Measurements from ENCODE around the gene DAB2. TPM values are rescaled to one million over a fixed set of nuclear protein-coding genes. Genes with fewer than 3 reads are reported as not detected.

The DAB2 gene
- total RNA-seq, 1 experiment from 2014 or later = 5.5 TPM

GRCh38 chr5:39471836-39472508 is 47.2 kb upstream of the DAB2 start:
- H3K9ac ChIP-seq (ENCODE audit: low read length) = no peak overlapping the region
- TF ChIP-seq SP1 (IDR thresholded peaks at IDR 0.05; ENCODE audit: low read depth) = no peak
- no peak for TF ChIP-seq FOSL1 (IDR thresholded peaks at IDR 0.05; ENCODE audit: low read depth)
- TF ChIP-seq, protein P1, sequence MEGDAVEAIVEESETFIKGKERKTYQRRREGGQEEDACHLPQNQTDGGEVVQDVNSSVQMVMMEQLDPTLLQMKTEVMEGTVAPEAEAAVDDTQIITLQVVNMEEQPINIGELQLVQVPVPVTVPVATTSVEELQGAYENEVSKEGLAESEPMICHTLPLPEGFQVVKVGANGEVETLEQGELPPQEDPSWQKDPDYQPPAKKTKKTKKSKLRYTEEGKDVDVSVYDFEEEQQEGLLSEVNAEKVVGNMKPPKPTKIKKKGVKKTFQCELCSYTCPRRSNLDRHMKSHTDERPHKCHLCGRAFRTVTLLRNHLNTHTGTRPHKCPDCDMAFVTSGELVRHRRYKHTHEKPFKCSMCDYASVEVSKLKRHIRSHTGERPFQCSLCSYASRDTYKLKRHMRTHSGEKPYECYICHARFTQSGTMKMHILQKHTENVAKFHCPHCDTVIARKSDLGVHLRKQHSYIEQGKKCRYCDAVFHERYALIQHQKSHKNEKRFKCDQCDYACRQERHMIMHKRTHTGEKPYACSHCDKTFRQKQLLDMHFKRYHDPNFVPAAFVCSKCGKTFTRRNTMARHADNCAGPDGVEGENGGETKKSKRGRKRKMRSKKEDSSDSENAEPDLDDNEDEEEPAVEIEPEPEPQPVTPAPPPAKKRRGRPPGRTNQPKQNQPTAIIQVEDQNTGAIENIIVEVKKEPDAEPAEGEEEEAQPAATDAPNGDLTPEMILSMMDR (IDR thresholded peaks at IDR 0.05 in 2 of 3, conservative IDR thresholded peaks at IDR 0.05 in 1 of 3; ENCODE audit: borderline replicate concordance in 1 of 3, insufficient read depth in 1 of 3, low read depth in 2 of 3, low read length in 2 of 3) = no peak
- no peak for TF ChIP-seq ATF3 (IDR thresholded peaks at IDR 0.05)
- TF ChIP-seq SRF (IDR thresholded peaks at IDR 0.05; ENCODE audit: low read depth) = no peak
- TF ChIP-seq CEBPB (IDR thresholded peaks at IDR 0.05; ENCODE audit: low read depth) = no peak
- no peak for TF ChIP-seq CBX3 (IDR thresholded peaks at IDR 0.05; ENCODE audit: low read depth)
- TF ChIP-seq REST (IDR thresholded peaks at IDR 0.05; ENCODE audit: low read depth) = no peak
- TF ChIP-seq RAD21 (IDR thresholded peaks at IDR 0.05; ENCODE audit: low read depth) = no peak
- TF ChIP-seq ZBTB33 (IDR thresholded peaks at IDR 0.05; ENCODE audit: extremely low read depth, insufficient replicate concordance, low read length) = no peak
- TF ChIP-seq TCF7L2 (IDR thresholded peaks at IDR 0.05; ENCODE audit: borderline replicate concordance, extremely low read depth, insufficient read depth, insufficient read length) = no peak
- no peak for TF ChIP-seq EZH2phosphoT487 (IDR thresholded peaks at IDR 0.05; ENCODE audit: borderline replicate concordance)
- TF ChIP-seq ZNF274 (IDR thresholded peaks at IDR 0.05; ENCODE audit: low read depth, low read length) = no peak
- TF ChIP-seq YY1 (IDR thresholded peaks at IDR 0.05; ENCODE audit: extremely low read depth, insufficient replicate concordance, low read depth, low read length) = no peak
- TF ChIP-seq ELF1 (IDR thresholded peaks at IDR 0.05; ENCODE audit: borderline replicate concordance, low read depth) = no peak
- TF ChIP-seq SIN3A (IDR thresholded peaks at IDR 0.05; ENCODE audit: low read depth) = no peak
- TF ChIP-seq, protein P2, sequence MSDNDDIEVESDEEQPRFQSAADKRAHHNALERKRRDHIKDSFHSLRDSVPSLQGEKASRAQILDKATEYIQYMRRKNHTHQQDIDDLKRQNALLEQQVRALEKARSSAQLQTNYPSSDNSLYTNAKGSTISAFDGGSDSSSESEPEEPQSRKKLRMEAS (IDR thresholded peaks at IDR 0.05) = no peak
- H4K20me1 ChIP-seq (ENCODE audit: insufficient read depth) = no peaks in the 10 kb centered on the region; the same call in 1 of the 2 replicates
- H3K27ac ChIP-seq (ENCODE audit: low read depth, low read length) = no peak overlapping the region
- H3K4me3 ChIP-seq (replicated peaks in 1 of 2; ENCODE audit: low read depth in 1 of 2, low read length in 2 of 2) = no peak overlapping the region
- ATAC-seq = no peak
- no peaks in the 10 kb centered on the region for H3K27me3 ChIP-seq (ENCODE audit: insufficient read depth, low read length)
- no peaks in the 10 kb centered on the region for H3K36me3 ChIP-seq (ENCODE audit: control insufficient read depth in 1 of 2, insufficient read depth in 2 of 2, low read length in 2 of 2)
- BruUV-seq (replicated peaks) = no TSS peak
- ChIA-PET CTCF (no interaction called here), POLR2A (no interaction called here), RAD21 (ENCODE audit: low non-redundant PET in 1 of 2, low total read pairs in 2 of 2, uncharacterized antibody in 2 of 2, unreplicated experiment in 2 of 2) (no interaction called here)
- H3K4me2 ChIP-seq (ENCODE audit: low read length) = no peak overlapping the region
- H3K79me2 ChIP-seq (ENCODE audit: insufficient read depth, low read length) = no peaks in the 10 kb centered on the region
- H3K4me1 ChIP-seq (ENCODE audit: control insufficient read depth in 1 of 2, insufficient read depth in 2 of 2, low read length in 2 of 2) = no peaks in the 10 kb centered on the region
- no peak overlapping the region for H2AFZ ChIP-seq (ENCODE audit: low read depth, low read length, poor library complexity, severe bottlenecking)
- no peaks in the 10 kb centered on the region for H3K9me2 ChIP-seq (ENCODE audit: insufficient read depth)
- DNase-seq (ENCODE audit: low read depth, low spot score) = no peak
- intact Hi-C loops (cut with micrococcal nuclease) = no loop called here
- H3K9me3 ChIP-seq (ENCODE audit: control insufficient read depth in 1 of 2, insufficient read depth in 1 of 2, low read depth in 1 of 2, low read length in 2 of 2) = no peaks in the 10 kb centered on the region

Data from HCT116 (cell line).